ENCODE data around the gene SLC6A18. TPM values are rescaled to one million over a fixed set of nuclear protein-coding genes. Genes with fewer than 3 reads are reported as not detected.

SLC6A18 gene, protein sequence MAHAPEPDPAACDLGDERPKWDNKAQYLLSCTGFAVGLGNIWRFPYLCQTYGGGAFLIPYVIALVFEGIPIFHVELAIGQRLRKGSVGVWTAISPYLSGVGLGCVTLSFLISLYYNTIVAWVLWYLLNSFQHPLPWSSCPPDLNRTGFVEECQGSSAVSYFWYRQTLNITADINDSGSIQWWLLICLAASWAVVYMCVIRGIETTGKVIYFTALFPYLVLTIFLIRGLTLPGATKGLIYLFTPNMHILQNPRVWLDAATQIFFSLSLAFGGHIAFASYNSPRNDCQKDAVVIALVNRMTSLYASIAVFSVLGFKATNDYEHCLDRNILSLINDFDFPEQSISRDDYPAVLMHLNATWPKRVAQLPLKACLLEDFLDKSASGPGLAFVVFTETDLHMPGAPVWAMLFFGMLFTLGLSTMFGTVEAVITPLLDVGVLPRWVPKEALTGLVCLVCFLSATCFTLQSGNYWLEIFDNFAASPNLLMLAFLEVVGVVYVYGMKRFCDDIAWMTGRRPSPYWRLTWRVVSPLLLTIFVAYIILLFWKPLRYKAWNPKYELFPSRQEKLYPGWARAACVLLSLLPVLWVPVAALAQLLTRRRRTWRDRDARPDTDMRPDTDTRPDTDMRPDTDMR
- under 1 TPM in 1 of 3 donors, not detected in 2; 0.89 TPM for total RNA-seq
- long read RNA-seq, donor 1, result 0 reads
- long read RNA-seq, donor 2, partial matches to known transcripts, result 3 of 3 reads
- long read RNA-seq, donor 2, other reads (novel, unspliced or antisense), result 0 of 3 reads

DNA sequence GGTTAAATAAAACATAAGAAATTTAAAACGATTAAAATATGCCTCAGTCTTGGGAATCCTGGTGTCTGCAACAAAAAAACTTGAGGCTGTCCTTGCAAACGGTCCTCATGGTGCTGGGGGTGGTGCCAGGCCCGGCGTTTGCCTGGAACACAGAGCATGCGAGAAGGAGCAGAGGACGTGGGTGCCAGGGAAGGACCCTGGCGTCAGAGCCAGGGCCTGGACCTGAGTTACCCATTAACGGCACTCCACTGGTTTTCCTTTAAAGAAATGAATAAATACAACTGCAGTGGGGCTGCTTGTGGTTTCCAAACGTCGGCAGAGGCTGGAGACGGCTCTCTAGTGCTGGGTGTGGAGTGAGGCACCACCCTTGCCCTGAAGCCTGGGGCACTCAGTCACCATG is at the start of gene SLC6A18:
Gene SLC6A18, plus strand, starts transcription at position 301 of the 400 bp plus-strand sequence. Its CDS starts 97 bp downstream, at position 398.
- ATAC-seq (no peak), DNase-seq (no peak)
- TF ChIP-seq, protein P1, sequence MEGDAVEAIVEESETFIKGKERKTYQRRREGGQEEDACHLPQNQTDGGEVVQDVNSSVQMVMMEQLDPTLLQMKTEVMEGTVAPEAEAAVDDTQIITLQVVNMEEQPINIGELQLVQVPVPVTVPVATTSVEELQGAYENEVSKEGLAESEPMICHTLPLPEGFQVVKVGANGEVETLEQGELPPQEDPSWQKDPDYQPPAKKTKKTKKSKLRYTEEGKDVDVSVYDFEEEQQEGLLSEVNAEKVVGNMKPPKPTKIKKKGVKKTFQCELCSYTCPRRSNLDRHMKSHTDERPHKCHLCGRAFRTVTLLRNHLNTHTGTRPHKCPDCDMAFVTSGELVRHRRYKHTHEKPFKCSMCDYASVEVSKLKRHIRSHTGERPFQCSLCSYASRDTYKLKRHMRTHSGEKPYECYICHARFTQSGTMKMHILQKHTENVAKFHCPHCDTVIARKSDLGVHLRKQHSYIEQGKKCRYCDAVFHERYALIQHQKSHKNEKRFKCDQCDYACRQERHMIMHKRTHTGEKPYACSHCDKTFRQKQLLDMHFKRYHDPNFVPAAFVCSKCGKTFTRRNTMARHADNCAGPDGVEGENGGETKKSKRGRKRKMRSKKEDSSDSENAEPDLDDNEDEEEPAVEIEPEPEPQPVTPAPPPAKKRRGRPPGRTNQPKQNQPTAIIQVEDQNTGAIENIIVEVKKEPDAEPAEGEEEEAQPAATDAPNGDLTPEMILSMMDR (IDR thresholded peaks at IDR 0.05), result no peak
- intact Hi-C loops (cut with DNase I, micrococcal nuclease), result no loop called here
- H3K36me3 ChIP-seq (ENCODE audit: low read depth), result no peaks in the 10 kb centered on the region
- H3K9me3 ChIP-seq, result no peaks in the 10 kb centered on the region
- H3K4me3 ChIP-seq, result no peak within 1 kb of the TSS
- no peaks in the 10 kb centered on the region for H3K4me1 ChIP-seq (ENCODE audit: low read depth)

DNA sequence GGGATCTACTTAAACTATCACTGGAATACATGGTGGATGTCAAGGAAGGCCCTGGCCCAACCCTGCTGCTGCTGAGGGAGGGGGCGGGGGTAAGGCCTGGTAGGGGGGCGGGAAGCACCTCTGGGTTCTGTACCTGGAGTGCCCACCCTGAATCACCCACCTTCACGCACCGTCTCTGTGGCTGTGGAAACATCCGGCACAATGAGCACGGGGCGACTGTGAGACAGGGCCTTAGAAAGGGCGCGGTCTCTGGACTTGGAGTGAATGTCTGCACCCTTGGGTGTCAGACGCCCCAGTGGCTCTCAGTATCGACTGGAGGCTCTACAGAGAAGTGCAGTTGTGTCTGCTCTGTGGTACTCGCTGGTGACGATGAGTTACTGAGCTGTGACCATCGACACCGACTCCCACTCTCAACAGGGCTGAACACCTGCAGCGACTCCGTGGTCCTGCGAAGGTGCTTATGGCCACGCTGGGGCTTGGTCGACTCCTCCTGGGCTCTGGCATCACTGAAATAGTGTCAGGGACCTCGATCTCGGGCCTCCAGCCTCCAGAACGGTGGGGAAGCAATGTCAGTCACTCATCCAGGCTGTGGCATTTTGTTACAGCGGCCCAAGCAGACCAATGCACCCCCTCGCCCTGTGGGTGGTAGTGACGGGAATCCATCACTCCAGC is 49.2 kb upstream of the SLC6A18 start:
- H3K4me1 ChIP-seq (ENCODE audit: low read depth), result no peaks in the 10 kb centered on the region
- intact Hi-C loops (cut with DNase I, micrococcal nuclease), result no loop called here
- no peaks in the 10 kb centered on the region for H3K9me3 ChIP-seq
- TF ChIP-seq, protein P1 (IDR thresholded peaks at IDR 0.05), result no peak
- no peak for ATAC-seq
- H3K4me3 ChIP-seq, result no peak overlapping the region
- no peaks in the 10 kb centered on the region for H3K36me3 ChIP-seq (ENCODE audit: low read depth)
- peak in 1 of 3 donors; percentile 37 for DNase-seq

DNA sequence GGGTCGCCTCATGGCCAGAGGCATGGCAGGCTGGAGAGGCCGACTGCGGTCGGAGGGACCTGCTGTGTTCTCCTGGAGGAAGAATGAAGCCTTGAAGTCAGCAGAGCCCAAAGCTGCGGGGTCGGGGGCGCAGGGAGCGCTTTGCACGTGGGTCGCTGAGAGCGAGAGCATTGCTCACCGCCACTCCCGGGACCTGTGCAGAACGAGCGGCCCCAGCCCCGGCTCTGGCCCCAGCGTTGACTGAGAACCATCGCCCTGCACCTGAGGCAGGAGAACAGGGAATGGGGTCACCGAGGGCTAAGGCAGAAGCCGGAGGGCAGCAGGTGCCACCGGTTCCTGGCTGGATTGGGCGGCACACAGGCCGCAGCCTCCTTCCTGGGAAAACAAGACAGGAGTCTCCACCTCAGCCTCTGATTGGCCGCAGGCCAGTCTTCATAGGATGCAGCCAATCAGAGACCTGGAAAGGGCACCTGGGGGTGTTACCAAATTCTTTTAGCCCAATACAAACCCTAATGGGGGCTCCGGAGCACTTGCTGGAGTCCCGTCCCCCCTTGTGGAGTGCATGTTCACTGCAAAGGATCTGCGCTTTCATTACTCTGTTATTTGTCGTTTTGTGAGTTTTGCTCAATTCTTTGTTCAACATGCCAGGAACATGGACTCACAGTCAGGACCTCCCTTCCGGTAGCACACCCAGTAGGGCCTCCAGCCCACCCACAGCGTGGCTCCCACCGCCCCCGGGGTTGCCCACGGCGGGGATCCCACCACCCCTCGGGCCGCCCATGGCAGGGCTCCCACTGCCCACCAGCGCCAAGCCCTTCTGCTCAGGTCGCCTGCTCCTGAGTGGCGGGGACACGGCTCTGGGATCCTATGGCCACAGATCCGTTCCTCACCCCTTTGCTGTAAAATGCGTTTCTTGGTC is 48.4 kb upstream of the SLC6A18 start:
- intact Hi-C loops (cut with DNase I, micrococcal nuclease), result no loop called here
- ATAC-seq, result no peak
- DNase-seq, result peak in 1 of 3 donors; percentile 46
- Histone ChIP-seq H3K9me3 (no peaks in the 10 kb centered on the region), H3K4me3 (no peak overlapping the region), H3K4me1 (ENCODE audit: low read depth) (peaks cover 5% of the 10 kb centered on the region), H3K36me3 (ENCODE audit: low read depth) (no peaks in the 10 kb centered on the region)
- TF ChIP-seq, protein P1 (IDR thresholded peaks at IDR 0.05), result no peak

DNA sequence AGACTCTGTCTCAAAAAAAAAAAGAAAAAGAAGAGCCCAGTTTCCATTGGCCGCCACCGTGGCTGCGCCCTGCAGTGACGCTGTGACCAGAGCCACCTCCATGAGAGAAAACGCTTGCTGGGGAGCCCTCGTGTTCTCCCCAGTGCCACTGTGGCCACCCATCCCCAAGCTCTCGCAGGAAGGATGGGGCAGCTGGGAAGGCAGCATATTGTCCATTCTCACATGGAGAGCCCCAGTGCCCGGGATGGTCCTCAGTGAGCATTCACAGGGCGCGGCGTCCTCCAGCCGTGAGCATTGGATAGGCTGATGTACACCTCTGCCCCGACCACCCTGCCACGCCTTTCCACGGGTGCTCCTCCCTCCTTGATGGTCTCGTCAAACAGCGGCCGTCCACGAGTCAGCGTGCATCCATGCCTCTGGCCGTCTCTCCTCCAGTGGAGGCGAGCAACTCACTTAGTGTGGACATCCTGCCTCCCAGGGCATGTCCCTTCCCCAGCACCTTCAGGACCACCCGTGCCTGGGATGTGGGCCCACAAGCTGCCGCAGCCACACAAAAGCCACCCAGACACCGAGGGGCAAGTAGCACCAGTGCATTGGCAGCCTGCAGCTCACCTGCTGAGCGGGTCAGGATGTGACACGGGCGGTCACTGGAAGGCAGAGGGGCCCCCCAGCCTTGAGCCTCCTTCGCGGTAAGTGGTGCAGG is 47.2 kb upstream of the SLC6A18 start:
- ATAC-seq (no peak), DNase-seq (peak in 2 of 3 donors; percentile 26 to 44)
- peaks cover 14% of the 10 kb centered on the region for H3K4me1 ChIP-seq (ENCODE audit: low read depth)
- no peaks in the 10 kb centered on the region for H3K36me3 ChIP-seq (ENCODE audit: low read depth)
- no peak overlapping the region for H3K4me3 ChIP-seq
- no peaks in the 10 kb centered on the region for H3K9me3 ChIP-seq
- intact Hi-C loops (cut with DNase I, micrococcal nuclease), result no loop called here
- TF ChIP-seq, protein P1 (IDR thresholded peaks at IDR 0.05), result no peak

Data from mucosa of descending colon (tissue), 3 donors.